Caco-2 (cell line): ENCODE results near the gene CACUL1. TPM values are rescaled to one million over a fixed set of nuclear protein-coding genes. Genes with fewer than 3 reads are reported as not detected.

Source experiments
- BruUV-seq: library from RNA; stranded (reverse); fragments of 400-500 nt; replicated peaks from 2 replicates; lab custom pipeline; 2021; lab: Mats Ljungman, UMichigan
- CTCF ChIA-PET: fragments of 300-600 bp; sonication (Branson Sonifier 250); formaldehyde crosslinking; loops from one replicate; lab custom pipeline; 2022; ENCODE audit warnings: antibody characterized with exemption; lab: Charles Lee
- POLR2A ChIA-PET: fragments of 300-600 bp; sonication (Branson Sonifier 250); formaldehyde crosslinking; loops from one replicate; lab custom pipeline; 2022; ENCODE audit warnings: antibody characterized with exemption; lab: Charles Lee
- DNase-seq, 2 experiments: peaks; one replicate each; pipeline versions ENCODE4 v3.0.0 to v3.0.0-alpha.2; 2020 to 2022
- H3K27me3 ChIP-seq: replicated peaks from 2 replicates; pipeline ENCODE4 v1.6.0; 2011; ENCODE audit warnings: low read length; ENCODE audit not compliant: control insufficient read depth, insufficient read depth
- H3K36me3 ChIP-seq: 2 replicates; pipeline ENCODE4 v1.5.1; 2011; ENCODE audit warnings: low read length; ENCODE audit not compliant: control insufficient read depth, insufficient read depth
- H3K4me1 ChIP-seq: fragments of 250-450 bp; sonication (Bioruptor Pico); 2 replicates; pipeline ENCODE4 v1.5.1; 2020; ENCODE audit warnings: mild to moderate bottlenecking
- H3K4me3 ChIP-seq: 2 replicates; pipeline ENCODE4 v1.5.1; 2011; ENCODE audit warnings: low read depth, mild to moderate bottlenecking, control low read depth, low read length
- H3K9me3 ChIP-seq: fragments of 250-450 bp; sonication (Bioruptor Pico); 2 replicates; pipeline ENCODE4 v1.5.1; 2020; ENCODE audit warnings: mild to moderate bottlenecking, moderate library complexity
- H3K27ac Mint-ChIP-seq: one replicate; pipeline ENCODE4 v1.8.0; 2022; ENCODE audit warnings: mixed read lengths; ENCODE audit not compliant: unreplicated experiment
- H3K27me3 Mint-ChIP-seq: one replicate; pipeline ENCODE4 v1.8.0; 2022; ENCODE audit warnings: mixed read lengths; ENCODE audit not compliant: insufficient read depth, unreplicated experiment
- H3K36me3 Mint-ChIP-seq: one replicate; pipeline ENCODE4 v1.8.0; 2022; ENCODE audit warnings: mild to moderate bottlenecking, mixed read lengths; ENCODE audit not compliant: insufficient read depth, unreplicated experiment
- H3K4me1 Mint-ChIP-seq: one replicate; pipeline ENCODE4 v1.8.0; 2022; ENCODE audit warnings: low read depth, mixed read lengths; ENCODE audit not compliant: unreplicated experiment
- H3K4me3 Mint-ChIP-seq: one replicate; pipeline ENCODE4 v1.8.0; 2022; ENCODE audit warnings: mild to moderate bottlenecking, moderate library complexity, mixed read lengths; ENCODE audit not compliant: unreplicated experiment
- H3K9me3 Mint-ChIP-seq: one replicate; pipeline ENCODE4 v1.8.0; 2022; ENCODE audit warnings: mixed read lengths; ENCODE audit not compliant: unreplicated experiment
- intact Hi-C: fragments of 100-400 bp; cut with micrococcal nuclease; formaldehyde crosslinking; loops from one replicate; pipeline ENCODE4 v1.10.0; 2022; ENCODE audit not compliant: unreplicated experiment
- total RNA-seq: library from RNA; stranded (reverse); gene quantifications from 2 replicates; pipeline ENCODE4 v1.2.3, GENCODE V29; 2022
- TF ChIP-seq, protein P1 (sequence below), 2 experiments: fragments of 200-600 bp in 1 of 2; IDR thresholded peaks; 1 replicate in 1 of 2; 2 replicates in 1 of 2; pipeline versions ENCODE4 v1.5.1 to v1.8.0; 2011 to 2022; ENCODE audit warnings: antibody characterized with exemption in 1 of 2, control low read depth in 1 of 2, inconsistent platforms in 1 of 2, low read depth in 1 of 2, low read length in 1 of 2, mild to moderate bottlenecking in 1 of 2, moderate library complexity in 1 of 2; ENCODE audit not compliant: insufficient read depth in 1 of 2, severe bottlenecking in 1 of 2, unreplicated experiment in 1 of 2

The CACUL1 gene
- total RNA-seq, 1 experiment from 2014 or later = 39.2 TPM

DNA sequence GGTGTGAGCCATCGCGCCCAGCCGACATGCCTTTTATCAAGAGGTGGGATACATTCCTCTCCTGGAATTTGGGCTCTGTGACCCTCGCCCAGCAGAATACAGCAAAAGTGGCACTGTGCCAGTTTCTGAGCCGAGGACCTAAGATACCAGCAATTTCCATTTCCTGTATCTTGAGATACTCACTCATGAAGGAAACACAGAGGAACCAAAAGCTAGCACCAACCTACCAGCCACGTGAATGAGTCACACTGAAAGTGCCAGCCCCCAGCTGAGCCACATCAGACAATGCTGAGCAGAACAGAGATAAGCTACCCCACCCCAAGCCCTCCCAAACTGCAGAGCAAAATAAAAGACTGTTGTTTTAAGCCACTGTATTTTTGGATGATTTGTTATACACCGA, 56.3 kb downstream of the CACUL1 start:
- no peak overlapping the region for H3K27ac Mint-ChIP-seq
- no peaks in the 10 kb centered on the region for H3K27me3 ChIP-seq
- DNase-seq = no peak
- no peak overlapping the region for H3K4me3 Mint-ChIP-seq
- no peaks in the 10 kb centered on the region for H3K36me3 ChIP-seq
- no peaks in the 10 kb centered on the region for H3K9me3 ChIP-seq
- no peaks in the 10 kb centered on the region for H3K4me1 ChIP-seq
- CTCF ChIA-PET = no interaction called here
- TF ChIP-seq, protein P1, sequence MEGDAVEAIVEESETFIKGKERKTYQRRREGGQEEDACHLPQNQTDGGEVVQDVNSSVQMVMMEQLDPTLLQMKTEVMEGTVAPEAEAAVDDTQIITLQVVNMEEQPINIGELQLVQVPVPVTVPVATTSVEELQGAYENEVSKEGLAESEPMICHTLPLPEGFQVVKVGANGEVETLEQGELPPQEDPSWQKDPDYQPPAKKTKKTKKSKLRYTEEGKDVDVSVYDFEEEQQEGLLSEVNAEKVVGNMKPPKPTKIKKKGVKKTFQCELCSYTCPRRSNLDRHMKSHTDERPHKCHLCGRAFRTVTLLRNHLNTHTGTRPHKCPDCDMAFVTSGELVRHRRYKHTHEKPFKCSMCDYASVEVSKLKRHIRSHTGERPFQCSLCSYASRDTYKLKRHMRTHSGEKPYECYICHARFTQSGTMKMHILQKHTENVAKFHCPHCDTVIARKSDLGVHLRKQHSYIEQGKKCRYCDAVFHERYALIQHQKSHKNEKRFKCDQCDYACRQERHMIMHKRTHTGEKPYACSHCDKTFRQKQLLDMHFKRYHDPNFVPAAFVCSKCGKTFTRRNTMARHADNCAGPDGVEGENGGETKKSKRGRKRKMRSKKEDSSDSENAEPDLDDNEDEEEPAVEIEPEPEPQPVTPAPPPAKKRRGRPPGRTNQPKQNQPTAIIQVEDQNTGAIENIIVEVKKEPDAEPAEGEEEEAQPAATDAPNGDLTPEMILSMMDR (IDR thresholded peaks at IDR 0.05; ENCODE audit: insufficient read depth in 1 of 2, low read depth in 1 of 2, low read length in 1 of 2, severe bottlenecking in 1 of 2, unreplicated experiment in 1 of 2) = no peak
- peaks cover 16% of the 10 kb centered on the region for H3K36me3 Mint-ChIP-seq
- no TSS peak for BruUV-seq
- H3K9me3 Mint-ChIP-seq = no peaks in the 10 kb centered on the region
- H3K4me1 Mint-ChIP-seq = no peaks in the 10 kb centered on the region
- H3K4me3 ChIP-seq = no peak overlapping the region
- intact Hi-C loops = no loop called here
- POLR2A ChIA-PET = no interaction called here
- no peaks in the 10 kb centered on the region for H3K27me3 Mint-ChIP-seq

DNA sequence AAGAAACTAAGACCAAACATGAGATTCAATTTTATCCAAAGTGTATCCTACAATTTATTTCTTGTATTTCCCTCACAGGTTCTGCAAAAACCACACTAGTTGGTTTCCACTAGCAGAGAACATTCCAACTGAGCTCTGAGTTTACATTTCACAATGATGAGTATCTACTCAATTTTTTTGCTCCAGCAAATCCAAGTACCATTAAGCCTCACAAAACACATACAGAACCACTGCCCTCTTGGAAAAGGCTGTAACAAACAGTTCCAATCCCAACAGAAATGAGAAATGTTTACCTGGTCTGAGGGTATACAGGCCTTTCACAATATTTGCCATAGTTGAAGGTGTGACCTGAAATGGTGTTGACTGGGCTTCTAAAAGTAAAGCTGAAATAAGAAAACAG, 59.9 kb downstream of the CACUL1 start:
- H3K9me3 ChIP-seq = no peaks in the 10 kb centered on the region
- Mint-ChIP-seq H3K36me3 (peaks cover 20% of the 10 kb centered on the region), H3K27ac (no peak overlapping the region), H3K4me1 (no peaks in the 10 kb centered on the region), H3K27me3 (no peaks in the 10 kb centered on the region), H3K4me3 (no peak overlapping the region), H3K9me3 (no peaks in the 10 kb centered on the region)
- intact Hi-C loops = no loop called here
- POLR2A ChIA-PET = no interaction called here
- no TSS peak for BruUV-seq
- no peaks in the 10 kb centered on the region for H3K4me1 ChIP-seq
- CTCF ChIA-PET = no interaction called here
- no peak for DNase-seq
- H3K36me3 ChIP-seq = no peaks in the 10 kb centered on the region
- TF ChIP-seq, protein P1 (IDR thresholded peaks at IDR 0.05; ENCODE audit: insufficient read depth in 1 of 2, low read depth in 1 of 2, low read length in 1 of 2, severe bottlenecking in 1 of 2, unreplicated experiment in 1 of 2) = no peak
- no peak overlapping the region for H3K4me3 ChIP-seq
- no peaks in the 10 kb centered on the region for H3K27me3 ChIP-seq

DNA sequence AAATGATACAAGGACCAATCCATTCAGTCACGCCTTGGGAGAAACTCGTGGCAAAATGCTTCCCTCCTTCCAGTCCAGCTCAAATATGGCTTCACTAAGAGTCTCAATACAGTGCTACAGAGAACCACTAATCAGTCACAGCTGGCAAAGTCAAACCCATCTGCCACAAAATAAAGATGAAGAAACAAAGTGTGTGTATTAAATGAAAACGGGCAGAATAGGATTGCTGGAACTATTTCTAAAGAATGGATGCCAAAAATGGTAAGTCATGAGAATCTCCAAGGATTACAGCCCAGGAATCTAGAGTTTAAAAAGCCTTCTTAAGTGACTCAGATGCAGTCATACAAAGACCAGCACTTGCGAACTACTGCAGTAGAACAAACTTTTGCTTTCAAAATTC, 61.9 kb downstream of the CACUL1 start:
- DNase-seq = no peak
- peaks cover 29% of the 10 kb centered on the region for H3K36me3 Mint-ChIP-seq
- H3K9me3 Mint-ChIP-seq = no peaks in the 10 kb centered on the region
- ChIA-PET POLR2A (no interaction called here), CTCF (no interaction called here)
- no peak overlapping the region for H3K4me3 Mint-ChIP-seq
- no peaks in the 10 kb centered on the region for H3K4me1 Mint-ChIP-seq
- intact Hi-C loops = no loop called here
- Histone ChIP-seq H3K9me3 (no peaks in the 10 kb centered on the region), H3K4me3 (no peak overlapping the region), H3K36me3 (no peaks in the 10 kb centered on the region), H3K27me3 (no peaks in the 10 kb centered on the region), H3K4me1 (no peaks in the 10 kb centered on the region)
- no peaks in the 10 kb centered on the region for H3K27me3 Mint-ChIP-seq
- no TSS peak for BruUV-seq
- TF ChIP-seq, protein P1 (IDR thresholded peaks at IDR 0.05; ENCODE audit: insufficient read depth in 1 of 2, low read depth in 1 of 2, low read length in 1 of 2, severe bottlenecking in 1 of 2, unreplicated experiment in 1 of 2) = no peak
- no peak overlapping the region for H3K27ac Mint-ChIP-seq
